Central memory CD8-positive, alpha-beta T cell (primary cell): ENCODE data around the gene BTBD3.
A peak's percentile ranks its signal among the peaks of the same experiment; 100 is the strongest.

Source experiments
- ATAC-seq: fragments of 150-1000 bp; cut with Tn5 transposase; replicated peaks from 2 replicates; pipeline ENCODE4 v1.10.0; 2022; ENCODE audit warnings: mild to moderate bottlenecking, moderate FRiP score, moderate number of reproducible peaks; ENCODE audit not compliant: poor library complexity, severe bottlenecking; ENCODE audit errors: extremely low read depth
- DNase-seq, 2 donors: peaks; one replicate each; pipeline ENCODE4 v3.0.0; 2021; ENCODE audit warnings: low spot score in 2 of 2
- H3K27ac Mint-ChIP-seq: one replicate; pipeline ENCODE4 v1.8.0; 2022; ENCODE audit warnings: low read depth, mild to moderate bottlenecking, moderate library complexity, mixed read lengths
- H3K27me3 Mint-ChIP-seq: one replicate; pipeline ENCODE4 v1.8.0; 2022; ENCODE audit warnings: mixed read lengths
- H3K36me3 Mint-ChIP-seq: one replicate; pipeline ENCODE4 v1.8.0; 2022; ENCODE audit warnings: mild to moderate bottlenecking, moderate library complexity, mixed read lengths; ENCODE audit not compliant: insufficient read depth
- H3K4me1 Mint-ChIP-seq: one replicate; pipeline ENCODE4 v1.8.0; 2022; ENCODE audit warnings: mixed read lengths
- H3K4me3 Mint-ChIP-seq: one replicate; pipeline ENCODE4 v1.8.0; 2022; ENCODE audit warnings: mild to moderate bottlenecking, moderate library complexity, mixed read lengths
- H3K9me3 Mint-ChIP-seq: one replicate; pipeline ENCODE4 v1.8.0; 2022; ENCODE audit warnings: mixed read lengths

BTBD3 gene

DNA sequence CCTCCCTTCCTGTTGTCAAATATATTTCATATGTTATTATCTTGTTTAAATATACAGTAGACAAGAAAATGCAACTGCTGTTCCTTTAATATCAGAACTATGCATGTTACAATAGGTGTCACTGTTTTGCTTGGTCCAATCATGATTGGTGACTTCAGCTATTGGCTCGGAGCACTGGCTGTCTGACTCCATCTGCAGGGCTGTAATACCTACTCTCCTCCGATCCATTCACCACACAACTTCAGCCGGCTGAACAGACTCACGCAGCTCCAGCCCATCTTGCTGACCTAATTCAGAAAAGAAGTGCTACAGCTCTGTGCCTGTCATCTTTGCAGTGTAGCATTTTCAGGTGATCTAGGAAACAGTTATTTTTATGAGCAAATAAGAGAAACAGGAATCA, at the start of gene BTBD3:
TSS of gene BTBD3 (plus strand) at position 231 of the 400 bp plus-strand sequence. CDS start 383 bp downstream, outside the sequence.
- H3K4me3 Mint-ChIP-seq, result no peak within 1 kb of the TSS

DNA sequence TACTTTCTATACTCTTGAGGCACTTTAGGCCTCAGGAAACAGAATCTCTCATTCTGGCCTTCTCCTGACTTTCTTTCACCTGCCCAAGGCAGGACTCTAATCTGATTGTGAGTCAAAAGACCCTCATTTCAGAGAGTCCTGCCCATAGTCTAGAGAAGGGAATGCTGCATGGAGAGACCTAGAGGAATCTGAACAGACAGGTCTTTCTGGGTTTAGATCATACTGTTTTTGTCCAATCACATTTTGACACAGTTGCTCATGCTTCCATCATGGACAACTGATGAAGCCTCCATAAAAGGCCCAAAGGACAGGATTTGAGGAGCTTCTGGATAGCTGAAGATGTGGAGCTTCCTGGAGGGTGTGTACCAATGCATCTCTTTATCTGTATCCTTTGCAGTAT, 48.1 kb upstream of the BTBD3 start:
- H3K27me3 Mint-ChIP-seq, result no peaks in the 10 kb centered on the region
- DNase-seq (no peak), ATAC-seq (no peak)
- peaks cover 33% of the 10 kb centered on the region for H3K9me3 Mint-ChIP-seq
- no peaks in the 10 kb centered on the region for H3K4me1 Mint-ChIP-seq
- H3K4me3 Mint-ChIP-seq, result no peak overlapping the region
- H3K27ac Mint-ChIP-seq, result no peak overlapping the region
- no peaks in the 10 kb centered on the region for H3K36me3 Mint-ChIP-seq

More for the DNA sequence above, at the start of gene BTBD3:
- H3K9me3 Mint-ChIP-seq, result no peaks in the 10 kb centered on the region
- no peaks in the 10 kb centered on the region for H3K27me3 Mint-ChIP-seq
- H3K4me1 Mint-ChIP-seq, result no peaks in the 10 kb centered on the region
- no peak within 1 kb of the TSS for H3K27ac Mint-ChIP-seq
- H3K36me3 Mint-ChIP-seq, result no peaks in the 10 kb centered on the region
- DNase-seq, result no peak
- ATAC-seq, result no peak

DNA sequence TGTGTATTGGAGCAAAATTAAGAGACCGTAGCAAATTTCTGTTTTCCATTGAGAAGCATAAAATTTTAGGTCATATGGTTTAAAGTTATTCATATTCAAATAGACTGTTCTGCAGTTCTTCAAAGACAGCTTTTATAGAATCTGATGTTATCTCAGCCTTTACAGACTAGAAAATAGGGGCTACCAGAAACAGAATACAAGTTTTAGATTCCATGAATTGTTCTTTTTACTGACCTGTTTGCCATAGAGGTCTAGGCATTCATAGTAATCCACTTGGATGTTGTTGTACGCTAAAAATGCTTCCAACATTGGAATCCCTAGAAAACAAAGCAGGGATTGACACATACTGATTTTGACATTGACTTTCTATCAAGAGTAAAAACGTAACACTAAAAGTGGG, 47.3 kb upstream of the BTBD3 start:
- DNase-seq (no peak), ATAC-seq (no peak)
- Mint-ChIP-seq H3K4me1 (no peaks in the 10 kb centered on the region), H3K36me3 (no peaks in the 10 kb centered on the region), H3K27me3 (no peaks in the 10 kb centered on the region), H3K27ac (no peak overlapping the region), H3K4me3 (no peak overlapping the region), H3K9me3 (peaks cover 28% of the 10 kb centered on the region)

DNA sequence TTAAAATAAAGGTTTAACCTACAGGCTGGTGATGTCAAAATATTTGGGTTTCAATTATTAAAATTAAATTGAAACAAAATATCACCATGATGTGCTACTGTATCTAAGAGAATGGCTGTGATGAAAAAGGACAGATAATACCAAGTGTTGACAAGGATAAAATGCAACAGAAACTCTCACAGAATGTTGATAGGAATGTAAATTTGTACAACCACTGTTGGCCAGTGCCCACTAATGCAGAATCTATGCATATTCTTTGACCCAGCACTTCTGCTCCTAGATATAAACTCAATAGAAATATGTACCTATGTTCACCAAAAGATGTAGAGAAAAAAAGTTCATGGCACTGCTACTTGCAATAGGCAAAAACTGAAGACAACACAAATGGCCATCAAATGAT, 41.1 kb upstream of the BTBD3 start:
- no peak overlapping the region for H3K27ac Mint-ChIP-seq
- ATAC-seq, result no peak
- H3K4me3 Mint-ChIP-seq, result no peak overlapping the region
- H3K4me1 Mint-ChIP-seq, result no peaks in the 10 kb centered on the region
- no peaks in the 10 kb centered on the region for H3K36me3 Mint-ChIP-seq
- H3K9me3 Mint-ChIP-seq, result peaks cover 26% of the 10 kb centered on the region
- no peaks in the 10 kb centered on the region for H3K27me3 Mint-ChIP-seq
- DNase-seq, result no peak

DNA sequence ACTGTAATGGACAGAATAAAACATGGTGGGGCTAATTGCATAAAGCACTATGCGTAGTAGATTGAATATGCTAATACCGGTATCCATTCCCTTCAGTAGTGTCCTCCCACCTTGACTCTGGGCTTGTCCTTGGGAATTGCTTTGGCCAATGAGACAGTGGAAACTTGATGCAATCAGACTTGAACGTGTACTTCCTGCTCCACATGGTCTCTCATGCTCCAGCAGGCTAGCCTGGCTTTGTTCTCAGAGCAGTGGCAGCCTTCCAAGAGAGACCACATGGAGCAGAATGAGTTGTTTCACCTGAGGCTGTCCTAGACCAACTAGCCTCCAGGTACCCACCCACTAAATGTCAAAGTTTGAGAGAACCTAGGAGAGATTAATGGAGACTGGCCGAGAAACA, 37.0 kb upstream of the BTBD3 start:
- Mint-ChIP-seq H3K4me1 (no peaks in the 10 kb centered on the region), H3K4me3 (no peak overlapping the region), H3K27ac (no peak overlapping the region), H3K27me3 (no peaks in the 10 kb centered on the region), H3K36me3 (no peaks in the 10 kb centered on the region), H3K9me3 (peaks cover 11% of the 10 kb centered on the region)
- ATAC-seq (no peak), DNase-seq (no peak)

DNA sequence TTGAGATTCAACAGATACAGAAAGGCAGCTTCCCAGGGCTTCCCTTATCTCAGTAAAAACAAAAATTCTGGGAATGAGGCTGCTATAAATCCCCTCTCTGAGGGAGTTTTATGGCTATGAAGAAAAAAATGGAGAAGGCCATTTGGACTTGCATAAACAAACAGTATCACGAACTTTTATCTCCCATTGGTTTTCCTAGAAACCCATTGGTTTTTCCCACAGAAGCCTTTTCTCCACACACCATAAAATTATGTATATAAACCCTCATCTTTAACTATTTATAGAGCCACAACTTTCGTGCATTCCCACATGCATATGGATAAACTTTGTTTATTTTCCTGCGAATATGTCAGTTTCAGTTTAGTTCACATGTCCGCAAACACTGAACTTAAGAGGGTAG, 36.2 kb upstream of the BTBD3 start:
- DNase-seq, result no peak
- H3K4me1 Mint-ChIP-seq, result no peaks in the 10 kb centered on the region
- H3K36me3 Mint-ChIP-seq, result no peaks in the 10 kb centered on the region
- no peaks in the 10 kb centered on the region for H3K27me3 Mint-ChIP-seq
- H3K9me3 Mint-ChIP-seq, result peaks cover 6% of the 10 kb centered on the region
- H3K27ac Mint-ChIP-seq, result no peak overlapping the region
- no peak for ATAC-seq
- H3K4me3 Mint-ChIP-seq, result no peak overlapping the region

DNA sequence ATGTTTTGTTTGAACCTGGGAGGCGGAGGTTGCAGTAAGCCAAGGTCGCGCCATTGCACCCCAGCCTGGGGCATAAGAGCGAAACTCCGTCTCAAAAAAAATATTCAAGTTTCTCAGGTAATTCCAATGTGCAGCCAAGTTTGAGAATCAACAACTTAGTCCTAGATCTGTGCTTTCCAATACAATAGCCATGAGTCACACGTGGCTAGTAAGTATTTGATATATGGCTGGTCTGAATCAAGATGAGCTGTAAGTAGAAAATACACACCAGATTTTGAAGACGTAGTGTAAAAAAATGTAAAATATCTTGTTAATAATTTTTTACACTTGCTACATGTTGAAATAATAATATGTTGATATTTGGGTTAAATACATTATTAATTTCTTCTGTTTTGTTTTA, 35.0 kb upstream of the BTBD3 start:
- Mint-ChIP-seq H3K36me3 (no peaks in the 10 kb centered on the region), H3K9me3 (no peaks in the 10 kb centered on the region), H3K4me3 (no peak overlapping the region), H3K4me1 (no peaks in the 10 kb centered on the region), H3K27me3 (no peaks in the 10 kb centered on the region), H3K27ac (no peak overlapping the region)
- no peak for DNase-seq
- no peak for ATAC-seq

DNA sequence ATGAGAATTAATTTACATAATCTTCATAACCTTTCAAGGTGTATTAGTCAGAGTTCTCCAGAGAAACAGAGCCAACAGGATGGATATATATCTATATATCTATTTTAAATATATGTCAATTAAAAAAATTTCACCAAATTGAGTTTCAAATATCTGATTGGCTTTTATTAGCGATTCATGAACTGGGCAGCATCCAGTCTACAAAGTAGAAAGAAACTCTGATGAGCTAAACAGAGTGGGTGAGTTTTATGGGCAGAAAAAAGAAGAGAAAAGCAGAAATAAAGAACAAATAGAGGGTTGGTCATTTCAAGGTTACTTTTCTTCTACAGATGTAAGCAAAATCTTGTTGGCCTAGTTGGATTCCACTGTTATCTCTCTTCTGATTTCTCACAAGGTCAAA, 29.0 kb upstream of the BTBD3 start:
- no peak overlapping the region for H3K27ac Mint-ChIP-seq
- no peaks in the 10 kb centered on the region for H3K4me1 Mint-ChIP-seq
- H3K4me3 Mint-ChIP-seq, result no peak overlapping the region
- H3K27me3 Mint-ChIP-seq, result peaks cover 10% of the 10 kb centered on the region
- no peak for DNase-seq
- H3K9me3 Mint-ChIP-seq, result peaks cover 10% of the 10 kb centered on the region
- H3K36me3 Mint-ChIP-seq, result no peaks in the 10 kb centered on the region
- ATAC-seq, result no peak

DNA sequence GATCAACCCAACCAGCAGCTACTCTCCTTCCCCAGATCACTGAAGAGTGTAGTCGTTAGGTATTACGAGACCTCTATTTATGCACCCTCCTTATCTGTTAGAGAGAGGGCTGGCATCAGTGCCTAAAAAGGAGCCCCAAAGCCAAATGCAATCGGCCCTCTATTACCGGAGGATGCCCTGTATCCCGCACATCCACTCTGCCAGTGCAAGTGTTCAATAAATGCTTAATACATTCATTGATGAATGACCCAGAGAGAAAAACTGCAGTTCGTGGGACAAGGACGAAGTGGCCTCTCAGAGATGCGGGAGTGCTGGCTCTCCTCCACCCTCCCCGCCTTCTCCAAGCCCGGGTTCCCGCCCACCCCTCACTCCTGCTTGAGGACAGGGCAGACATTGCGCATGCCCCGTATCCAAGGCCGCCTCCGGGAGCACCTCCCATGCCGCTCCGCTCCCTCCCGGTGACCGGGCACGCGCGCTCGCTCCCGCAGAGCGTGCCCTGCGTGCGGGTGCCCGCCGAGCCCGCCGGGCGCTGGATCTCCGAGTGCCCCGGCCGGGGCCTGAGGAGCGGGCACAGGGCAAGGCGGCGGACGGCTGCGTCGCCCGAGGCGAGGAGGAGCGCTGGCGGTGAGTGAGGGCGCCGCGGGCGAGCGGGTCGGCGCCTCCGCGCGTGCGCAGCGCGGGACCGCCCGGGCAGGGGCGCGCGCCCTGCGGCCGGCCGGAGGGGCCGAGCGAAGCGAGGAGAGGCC, 27.2 kb upstream of the BTBD3 start:
- Mint-ChIP-seq H3K36me3 (no peaks in the 10 kb centered on the region), H3K9me3 (peaks cover 10% of the 10 kb centered on the region), H3K4me3 (no peak overlapping the region), H3K27me3 (peaks cover 10% of the 10 kb centered on the region), H3K27ac (no peak overlapping the region), H3K4me1 (no peaks in the 10 kb centered on the region)
- ATAC-seq (peak; percentile 29), DNase-seq (no peak)

DNA sequence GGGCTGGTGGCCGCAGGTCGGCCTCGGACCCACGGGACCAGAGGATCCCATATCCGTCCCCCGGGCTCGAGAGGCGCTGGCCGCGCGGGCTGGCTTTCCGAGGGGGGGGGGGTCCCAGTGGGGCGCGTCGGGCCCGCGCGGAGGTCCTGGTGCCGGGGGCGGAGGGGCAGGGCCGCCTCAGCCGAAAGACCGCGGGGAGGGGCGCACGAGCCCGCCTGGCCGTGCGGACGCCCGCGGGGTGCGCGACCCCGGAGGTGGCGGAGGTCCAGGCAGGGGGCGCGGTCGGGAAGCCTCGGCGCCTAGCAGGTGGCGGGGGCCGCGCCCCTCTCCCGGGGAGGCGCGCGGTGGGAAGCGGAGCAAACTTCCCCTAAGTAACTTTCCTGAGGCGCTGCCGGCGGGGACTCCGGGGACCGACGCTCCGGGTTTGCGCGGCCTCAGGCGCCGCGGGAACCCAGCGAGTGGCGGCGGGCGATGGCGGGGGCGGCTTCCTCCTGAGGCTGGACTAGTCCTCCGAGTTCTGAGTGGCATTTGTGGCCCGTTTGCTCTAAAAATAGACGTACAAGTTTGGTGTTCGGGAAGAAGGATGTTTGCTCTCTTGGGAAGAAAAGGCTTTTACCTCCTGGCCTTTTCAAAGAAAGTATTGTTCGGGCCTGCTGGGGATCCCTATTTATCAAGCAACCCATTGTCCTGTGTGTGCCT, 26.5 kb upstream of the BTBD3 start:
- Mint-ChIP-seq H3K4me1 (no peaks in the 10 kb centered on the region), H3K4me3 (no peak overlapping the region), H3K27ac (no peak overlapping the region), H3K27me3 (peaks cover 10% of the 10 kb centered on the region), H3K36me3 (no peaks in the 10 kb centered on the region), H3K9me3 (peaks cover 18% of the 10 kb centered on the region)
- ATAC-seq, result peak; percentile 25
- no peak for DNase-seq

DNA sequence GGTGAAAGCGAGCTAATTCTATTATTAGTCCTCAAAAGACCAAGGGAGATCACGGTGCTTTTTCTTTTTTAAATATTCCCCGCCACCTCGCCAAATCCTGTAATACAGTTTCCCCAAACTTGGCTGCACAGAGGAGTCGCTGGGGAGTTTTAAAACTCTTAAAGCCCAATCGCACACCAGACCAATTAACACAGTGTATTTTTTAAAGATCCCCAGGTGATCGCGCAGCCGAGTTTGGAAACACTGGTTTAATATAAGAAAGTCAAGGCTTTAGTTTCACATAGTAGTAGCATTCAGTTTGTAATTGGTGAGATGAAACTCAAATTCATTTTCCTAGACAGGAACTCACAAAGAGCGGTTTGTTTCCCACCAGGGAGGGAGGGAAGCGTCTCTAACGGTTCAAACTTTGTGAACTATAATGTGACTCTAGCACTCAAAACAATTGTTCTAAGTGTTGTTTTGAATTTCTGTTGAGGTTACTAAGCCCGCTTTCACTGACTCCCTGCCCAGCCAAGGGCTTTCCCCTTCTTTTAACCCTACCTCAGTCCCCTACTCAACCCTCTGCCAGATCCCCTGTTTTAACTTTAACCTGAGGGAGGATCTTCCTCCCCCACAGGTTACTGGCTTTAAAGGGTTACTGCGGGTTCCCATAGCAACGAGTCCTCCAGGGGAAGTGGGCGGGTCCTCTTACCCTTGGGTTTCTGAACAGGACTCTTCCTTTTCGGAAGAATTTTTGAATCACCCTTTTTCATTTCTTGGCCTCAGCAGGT, 25.7 kb upstream of the BTBD3 start:
- H3K27ac Mint-ChIP-seq, result no peak overlapping the region

DNA sequence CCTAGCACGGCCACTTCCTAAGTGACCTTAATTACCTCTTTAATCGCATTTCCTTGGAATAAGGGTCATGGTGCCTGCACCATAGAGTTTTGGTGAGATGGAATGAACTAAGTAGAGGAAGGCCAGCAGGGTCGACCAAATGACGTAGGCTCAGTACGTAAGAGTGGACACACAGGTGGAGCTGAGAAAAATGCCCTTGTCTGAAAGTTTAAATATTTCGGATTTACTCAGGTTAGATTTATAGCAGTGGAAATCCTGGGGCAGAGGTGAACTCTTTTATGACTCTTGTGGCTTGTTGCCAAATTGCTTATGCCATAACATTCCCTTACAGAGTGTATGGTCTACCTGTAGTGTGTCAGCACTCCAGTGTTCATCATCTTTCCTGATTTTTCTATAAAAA, 23.6 kb upstream of the BTBD3 start:
- Mint-ChIP-seq H3K27ac (no peak overlapping the region), H3K9me3 (peaks cover 22% of the 10 kb centered on the region), H3K36me3 (no peaks in the 10 kb centered on the region), H3K4me1 (no peaks in the 10 kb centered on the region), H3K27me3 (peaks cover 10% of the 10 kb centered on the region), H3K4me3 (no peak overlapping the region)
- ATAC-seq (no peak), DNase-seq (no peak)

More for the DNA sequence above, 25.7 kb upstream of the BTBD3 start:
- peaks cover 10% of the 10 kb centered on the region for H3K27me3 Mint-ChIP-seq
- H3K36me3 Mint-ChIP-seq, result no peaks in the 10 kb centered on the region
- DNase-seq, result no peak
- H3K9me3 Mint-ChIP-seq, result peaks cover 19% of the 10 kb centered on the region
- ATAC-seq, result no peak
- no peaks in the 10 kb centered on the region for H3K4me1 Mint-ChIP-seq
- H3K4me3 Mint-ChIP-seq, result no peak overlapping the region
